Chondrocyte (in vitro differentiated cells): Measurements from ENCODE around the gene PCNX3. TPM values are rescaled to one million over a fixed set of nuclear protein-coding genes. Genes with fewer than 3 reads are reported as not detected.

Experiments used
- DNase-seq: peaks from one replicate; pipeline ENCODE4 v3.0.0; 2021; ENCODE audit warnings: mixed read lengths, low spot score
- H3K27ac Mint-ChIP-seq: one replicate; pipeline ENCODE4 v1.8.0; 2021; ENCODE audit warnings: mild to moderate bottlenecking, moderate library complexity, mixed read lengths; ENCODE audit not compliant: unreplicated experiment
- H3K27me3 Mint-ChIP-seq: 2 replicates; pipeline ENCODE4 v1.8.0; 2021; ENCODE audit warnings: low read depth, mixed read lengths
- H3K36me3 Mint-ChIP-seq: 2 replicates; pipeline ENCODE4 v1.8.0; 2021; ENCODE audit warnings: low read depth, mixed read lengths
- H3K4me1 Mint-ChIP-seq: 2 replicates; pipeline ENCODE4 v1.8.0; 2021; ENCODE audit warnings: low read depth, mild to moderate bottlenecking, mixed read lengths
- H3K4me3 Mint-ChIP-seq: one replicate; pipeline ENCODE4 v1.8.0; 2021; ENCODE audit warnings: mild to moderate bottlenecking, moderate library complexity, mixed read lengths; ENCODE audit not compliant: unreplicated experiment
- H3K9me3 Mint-ChIP-seq: 2 replicates; pipeline ENCODE4 v1.8.0; 2021; ENCODE audit warnings: low read depth, mixed read lengths
- total RNA-seq: library from RNA; stranded (reverse); gene quantifications from 3 replicates; pipeline ENCODE4 v1.2.1, GENCODE V29; 2021
- TF ChIP-seq, protein P1 (sequence below): fragments of 200-600 bp; sonication (generic); IDR thresholded peaks from 2 replicates; pipeline ENCODE4 v1.5.0; 2021; ENCODE audit warnings: antibody characterized with exemption, mild to moderate bottlenecking, moderate library complexity

Gene PCNX3
- total RNA-seq, 1 donor from 2014 or later = 36.3 TPM

- no peaks in the 10 kb centered on the region for H3K9me3 Mint-ChIP-seq
- H3K27me3 Mint-ChIP-seq = no peaks in the 10 kb centered on the region
- no peak overlapping the region for H3K4me3 Mint-ChIP-seq
- H3K27ac Mint-ChIP-seq = no peak overlapping the region
- peaks cover 18% of the 10 kb centered on the region for H3K36me3 Mint-ChIP-seq
- TF ChIP-seq, protein P1, sequence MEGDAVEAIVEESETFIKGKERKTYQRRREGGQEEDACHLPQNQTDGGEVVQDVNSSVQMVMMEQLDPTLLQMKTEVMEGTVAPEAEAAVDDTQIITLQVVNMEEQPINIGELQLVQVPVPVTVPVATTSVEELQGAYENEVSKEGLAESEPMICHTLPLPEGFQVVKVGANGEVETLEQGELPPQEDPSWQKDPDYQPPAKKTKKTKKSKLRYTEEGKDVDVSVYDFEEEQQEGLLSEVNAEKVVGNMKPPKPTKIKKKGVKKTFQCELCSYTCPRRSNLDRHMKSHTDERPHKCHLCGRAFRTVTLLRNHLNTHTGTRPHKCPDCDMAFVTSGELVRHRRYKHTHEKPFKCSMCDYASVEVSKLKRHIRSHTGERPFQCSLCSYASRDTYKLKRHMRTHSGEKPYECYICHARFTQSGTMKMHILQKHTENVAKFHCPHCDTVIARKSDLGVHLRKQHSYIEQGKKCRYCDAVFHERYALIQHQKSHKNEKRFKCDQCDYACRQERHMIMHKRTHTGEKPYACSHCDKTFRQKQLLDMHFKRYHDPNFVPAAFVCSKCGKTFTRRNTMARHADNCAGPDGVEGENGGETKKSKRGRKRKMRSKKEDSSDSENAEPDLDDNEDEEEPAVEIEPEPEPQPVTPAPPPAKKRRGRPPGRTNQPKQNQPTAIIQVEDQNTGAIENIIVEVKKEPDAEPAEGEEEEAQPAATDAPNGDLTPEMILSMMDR = no peak
- DNase-seq = no peak
- no peaks in the 10 kb centered on the region for H3K4me1 Mint-ChIP-seq
Measured at GRCh38 chr11:65627202-65627601, 11.6 kb downstream of the PCNX3 start.

GRCh38 chr11:65629579-65629978 lies 14.0 kb downstream of the PCNX3 start:
- H3K27me3 Mint-ChIP-seq = no peaks in the 10 kb centered on the region
- no peak overlapping the region for H3K27ac Mint-ChIP-seq
- H3K4me3 Mint-ChIP-seq = no peak overlapping the region
- no peaks in the 10 kb centered on the region for H3K4me1 Mint-ChIP-seq
- no peaks in the 10 kb centered on the region for H3K9me3 Mint-ChIP-seq
- DNase-seq = no peak
- H3K36me3 Mint-ChIP-seq = peaks cover 13% of the 10 kb centered on the region
- TF ChIP-seq, protein P1 = no peak

- TF ChIP-seq, protein P1 = no peak
- DNase-seq = no peak
- no peak overlapping the region for H3K27ac Mint-ChIP-seq
- no peaks in the 10 kb centered on the region for H3K27me3 Mint-ChIP-seq
- H3K4me1 Mint-ChIP-seq = no peaks in the 10 kb centered on the region
- H3K4me3 Mint-ChIP-seq = no peak overlapping the region
- peaks cover 17% of the 10 kb centered on the region for H3K36me3 Mint-ChIP-seq
- no peaks in the 10 kb centered on the region for H3K9me3 Mint-ChIP-seq
Measured at GRCh38 chr11:65630215-65630614, 14.6 kb downstream of the PCNX3 start.

DNA sequence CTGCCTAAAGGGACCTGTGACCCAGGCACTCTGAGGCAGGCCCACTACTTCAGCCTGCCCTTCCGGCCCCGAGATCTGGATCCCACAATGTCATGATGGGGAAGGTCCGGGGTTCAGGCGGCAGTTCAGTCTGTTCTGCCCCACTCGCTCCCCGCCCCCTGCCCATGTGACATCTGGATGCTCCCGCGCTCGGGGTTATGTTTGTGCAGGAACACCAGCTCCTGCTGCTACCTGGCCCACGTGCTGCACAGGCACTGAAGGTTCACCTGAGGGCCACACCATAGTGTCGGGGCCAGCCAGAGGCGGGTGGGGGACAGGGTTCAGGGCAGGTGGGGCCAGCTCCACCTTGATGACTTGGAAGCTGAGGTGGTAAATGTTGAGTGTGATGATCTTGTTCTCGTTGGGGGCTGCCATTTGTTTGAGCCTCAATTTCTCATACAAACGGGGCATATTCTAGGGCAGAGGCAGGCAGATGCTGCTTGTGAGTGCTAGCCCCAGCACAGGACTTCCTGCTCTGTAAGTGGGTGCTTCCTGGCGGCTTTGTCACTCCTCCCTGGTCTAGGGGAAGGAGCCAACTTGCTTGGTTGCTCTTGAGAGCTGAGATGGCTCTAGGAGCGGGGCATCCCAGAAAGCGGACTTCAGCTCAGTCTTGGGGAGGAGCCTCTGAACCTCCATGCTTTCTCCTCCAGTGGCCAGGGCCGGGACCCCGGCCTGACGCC lies 18.0 kb downstream of the PCNX3 start:
- no peaks in the 10 kb centered on the region for H3K9me3 Mint-ChIP-seq
- DNase-seq = no peak
- H3K4me3 Mint-ChIP-seq = no peak overlapping the region
- peaks cover 15% of the 10 kb centered on the region for H3K4me1 Mint-ChIP-seq
- TF ChIP-seq, protein P1 = no peak
- no peaks in the 10 kb centered on the region for H3K27me3 Mint-ChIP-seq
- no peak overlapping the region for H3K27ac Mint-ChIP-seq
- peaks cover 18% of the 10 kb centered on the region for H3K36me3 Mint-ChIP-seq

GRCh38 chr11:65634109-65634436 lies 18.5 kb downstream of the PCNX3 start:
- no peak for DNase-seq
- TF ChIP-seq, protein P1 = no peak
- Mint-ChIP-seq H3K9me3 (no peaks in the 10 kb centered on the region), H3K27ac (no peak overlapping the region), H3K4me1 (peaks cover 20% of the 10 kb centered on the region), H3K4me3 (no peak overlapping the region), H3K36me3 (peaks cover 18% of the 10 kb centered on the region), H3K27me3 (no peaks in the 10 kb centered on the region)
